Nephron (organoid): ENCODE measurements around the gene PRKCB.
"Not testable (repeated sequence)": the region's sequence is repeated elsewhere in the genome, so short reads cannot be mapped to it uniquely, and the experiment has no call there.

Experiments
- H3K27ac Mint-ChIP-seq, 3 experiments: 2 replicates each; pipeline ENCODE4 v1.8.0; 2020; ENCODE audit warnings: mixed read lengths in 3 of 3, mild to moderate bottlenecking in 2 of 3, moderate library complexity in 1 of 3
- H3K27me3 Mint-ChIP-seq: 2 replicates; pipeline ENCODE4 v1.8.0; 2021; ENCODE audit warnings: low read depth, mild to moderate bottlenecking, moderate library complexity, mixed read lengths
- H3K36me3 Mint-ChIP-seq: 2 replicates; pipeline ENCODE4 v1.8.0; 2020; ENCODE audit warnings: low read depth, mixed read lengths
- H3K4me1 Mint-ChIP-seq: 2 replicates; pipeline ENCODE4 v1.8.0; 2020; ENCODE audit warnings: mixed read lengths
- H3K4me3 Mint-ChIP-seq, 3 experiments: 2 replicates each; pipeline ENCODE4 v1.8.0; 2020; ENCODE audit warnings: mild to moderate bottlenecking in 3 of 3, mixed read lengths in 3 of 3, moderate library complexity in 2 of 3
- H3K9me3 Mint-ChIP-seq: 2 replicates; pipeline ENCODE4 v1.8.0; 2020; ENCODE audit warnings: mixed read lengths
- TF ChIP-seq, protein P1 (sequence below), 3 experiments: fragments of 200-600 bp; sonication (generic); IDR thresholded peaks; one replicate each; pipeline ENCODE4 v1.5.0; 2021; ENCODE audit warnings: antibody characterized with exemption in 3 of 3; ENCODE audit not compliant: unreplicated experiment in 3 of 3

The PRKCB gene

DNA sequence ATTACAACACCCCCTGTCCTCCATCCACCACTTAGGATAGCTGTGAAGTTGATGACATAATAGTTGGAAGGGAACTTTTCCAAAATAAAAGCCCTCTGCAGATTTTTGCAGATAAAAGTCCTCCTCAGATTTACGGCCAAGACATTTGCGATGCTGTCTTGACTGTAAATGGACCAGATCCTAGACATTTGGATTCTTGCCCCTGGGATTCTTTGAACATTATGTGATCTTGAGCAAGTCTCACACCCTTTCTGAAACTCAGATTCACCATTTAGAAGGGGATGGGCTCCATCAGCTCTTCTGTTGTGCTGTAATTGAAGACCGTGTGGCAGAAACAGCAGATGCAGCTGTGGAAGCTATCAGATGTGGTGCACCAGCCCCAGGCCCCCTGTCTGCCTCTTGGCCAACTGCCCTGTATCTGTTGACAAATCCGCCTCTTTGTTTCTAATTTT lies 266.5 kb downstream of the PRKCB start:
- Mint-ChIP-seq H3K27me3 (no peaks in the 10 kb centered on the region), H3K9me3 (peaks cover 2% of the 10 kb centered on the region), H3K27ac (peak overlapping the region in 2 of 3 experiments; percentile 73 to 93), H3K36me3 (no peaks in the 10 kb centered on the region), H3K4me1 (peaks cover 33% of the 10 kb centered on the region), H3K4me3 (no peak overlapping the region)
- TF ChIP-seq, protein P1, sequence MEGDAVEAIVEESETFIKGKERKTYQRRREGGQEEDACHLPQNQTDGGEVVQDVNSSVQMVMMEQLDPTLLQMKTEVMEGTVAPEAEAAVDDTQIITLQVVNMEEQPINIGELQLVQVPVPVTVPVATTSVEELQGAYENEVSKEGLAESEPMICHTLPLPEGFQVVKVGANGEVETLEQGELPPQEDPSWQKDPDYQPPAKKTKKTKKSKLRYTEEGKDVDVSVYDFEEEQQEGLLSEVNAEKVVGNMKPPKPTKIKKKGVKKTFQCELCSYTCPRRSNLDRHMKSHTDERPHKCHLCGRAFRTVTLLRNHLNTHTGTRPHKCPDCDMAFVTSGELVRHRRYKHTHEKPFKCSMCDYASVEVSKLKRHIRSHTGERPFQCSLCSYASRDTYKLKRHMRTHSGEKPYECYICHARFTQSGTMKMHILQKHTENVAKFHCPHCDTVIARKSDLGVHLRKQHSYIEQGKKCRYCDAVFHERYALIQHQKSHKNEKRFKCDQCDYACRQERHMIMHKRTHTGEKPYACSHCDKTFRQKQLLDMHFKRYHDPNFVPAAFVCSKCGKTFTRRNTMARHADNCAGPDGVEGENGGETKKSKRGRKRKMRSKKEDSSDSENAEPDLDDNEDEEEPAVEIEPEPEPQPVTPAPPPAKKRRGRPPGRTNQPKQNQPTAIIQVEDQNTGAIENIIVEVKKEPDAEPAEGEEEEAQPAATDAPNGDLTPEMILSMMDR (IDR thresholded peaks at IDR 0.05; ENCODE audit: unreplicated experiment in 3 of 3) = no peak

DNA sequence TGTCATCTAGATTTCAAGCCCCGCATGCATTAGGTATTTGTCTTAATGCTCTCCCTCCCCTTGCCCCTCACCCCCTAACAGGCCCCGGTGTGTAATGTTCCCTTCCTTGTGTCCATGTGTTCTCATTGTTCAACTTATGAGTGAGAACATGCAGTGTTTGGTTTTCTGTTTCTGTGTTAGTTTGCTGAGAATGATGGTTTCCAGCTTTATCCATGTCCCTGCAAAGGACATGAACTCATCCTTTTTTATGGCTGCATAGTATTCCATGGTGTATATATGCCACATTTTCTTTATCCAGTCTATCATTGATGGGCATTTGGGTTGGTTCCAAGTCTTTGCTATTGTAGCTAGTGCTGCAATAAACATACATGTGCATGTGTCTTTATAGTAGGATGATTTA lies 269.7 kb downstream of the PRKCB start:
- H3K4me1 Mint-ChIP-seq = peaks cover 24% of the 10 kb centered on the region
- H3K4me3 Mint-ChIP-seq, H3K27ac Mint-ChIP-seq, H3K36me3 Mint-ChIP-seq, H3K27me3 Mint-ChIP-seq, H3K9me3 Mint-ChIP-seq: not testable (repeated sequence)

GRCh38 chr16:24108090-24108489 lies 272.3 kb downstream of the PRKCB start:
- not testable (repeated sequence) for H3K27ac Mint-ChIP-seq, H3K4me1 Mint-ChIP-seq, H3K36me3 Mint-ChIP-seq, H3K4me3 Mint-ChIP-seq, H3K27me3 Mint-ChIP-seq
- peaks cover 11% of the 10 kb centered on the region for H3K9me3 Mint-ChIP-seq

DNA sequence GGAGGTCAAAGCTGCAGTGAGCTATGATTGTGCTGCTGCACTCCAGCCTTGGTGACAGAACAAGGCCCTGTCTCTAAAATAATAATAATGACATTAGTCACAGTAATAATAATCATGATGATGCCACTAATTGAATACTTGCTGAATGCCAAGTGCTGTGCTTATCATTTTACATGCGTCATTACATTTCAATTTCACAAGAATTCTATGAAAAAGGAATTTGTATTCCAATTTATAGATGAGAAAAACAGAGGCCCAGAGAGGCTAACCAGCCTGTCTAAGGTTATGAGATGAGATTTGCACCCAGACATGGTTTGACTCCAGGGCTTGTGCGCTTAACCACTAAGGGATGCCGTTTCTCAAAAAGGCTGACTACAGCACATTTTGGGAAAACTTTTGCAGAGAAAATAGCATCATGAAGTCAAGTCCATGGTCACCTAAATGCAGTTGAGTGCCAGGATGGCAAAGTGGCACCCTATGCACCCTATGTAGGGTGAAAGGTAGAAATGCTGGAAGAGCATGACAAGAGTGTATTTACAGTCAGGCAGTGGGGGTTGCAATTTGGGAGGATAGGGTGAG lies 276.0 kb downstream of the PRKCB start:
- Mint-ChIP-seq H3K27ac (no peak overlapping the region), H3K4me3 (no peak overlapping the region), H3K27me3 (no peaks in the 10 kb centered on the region), H3K9me3 (peaks cover 11% of the 10 kb centered on the region), H3K4me1 (no peaks in the 10 kb centered on the region), H3K36me3 (no peaks in the 10 kb centered on the region)
- TF ChIP-seq, protein P1 (IDR thresholded peaks at IDR 0.05; ENCODE audit: unreplicated experiment in 3 of 3) = no peak

- no peak overlapping the region for H3K4me3 Mint-ChIP-seq
- H3K27ac Mint-ChIP-seq = no peak overlapping the region
- H3K9me3 Mint-ChIP-seq = peaks cover 3% of the 10 kb centered on the region
- H3K4me1 Mint-ChIP-seq = no peaks in the 10 kb centered on the region
- TF ChIP-seq, protein P1 (IDR thresholded peaks at IDR 0.05; ENCODE audit: unreplicated experiment in 3 of 3) = no peak
- H3K27me3 Mint-ChIP-seq = peaks cover under 1% of the 10 kb centered on the region
- H3K36me3 Mint-ChIP-seq = no peaks in the 10 kb centered on the region
Measured at GRCh38 chr16:24113115-24113745, 277.4 kb downstream of the PRKCB start.

DNA sequence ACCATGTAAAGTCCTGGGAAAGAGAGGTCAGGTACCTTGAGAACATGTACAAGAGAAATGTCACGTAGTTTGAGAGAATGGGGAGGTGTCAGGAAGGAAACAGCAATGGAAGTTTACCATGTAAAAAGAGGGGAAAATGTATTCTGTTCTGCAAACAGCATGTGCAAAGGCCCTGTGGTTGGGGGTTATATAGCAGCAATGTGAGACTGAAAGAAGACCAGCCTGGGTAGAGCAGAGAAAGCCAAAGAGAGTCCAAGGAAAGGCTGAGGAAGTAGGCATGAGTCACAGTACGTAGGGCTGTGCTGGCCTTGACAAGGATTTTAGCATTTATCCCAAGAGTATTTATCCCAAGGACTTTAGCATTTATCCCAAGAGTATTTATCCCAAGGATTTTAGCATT lies 279.1 kb downstream of the PRKCB start:
- Mint-ChIP-seq H3K4me3 (no peak overlapping the region), H3K27me3 (peaks cover 7% of the 10 kb centered on the region), H3K36me3 (no peaks in the 10 kb centered on the region), H3K27ac (no peak overlapping the region), H3K4me1 (no peaks in the 10 kb centered on the region), H3K9me3 (peaks cover 3% of the 10 kb centered on the region)
- TF ChIP-seq, protein P1 (IDR thresholded peaks at IDR 0.05; ENCODE audit: unreplicated experiment in 3 of 3) = no peak
